HepG2 (cell line): ENCODE results near the gene ZNF19. TPM values are rescaled to one million over a fixed set of nuclear protein-coding genes. Genes with fewer than 3 reads are reported as not detected.

ENCODE experiments used
- ATF1 ChIP-seq: IDR thresholded peaks from 2 replicates; pipeline ENCODE4 v1.6.1; 2016; ENCODE audit warnings: mild to moderate bottlenecking, control low read depth
- CBFB ChIP-seq: sonication (generic); formaldehyde crosslinking; IDR thresholded peaks from 2 replicates; pipeline ENCODE4 v1.4.0; 2020; ENCODE audit warnings: missing genetic modification reagents
- DMAP1 ChIP-seq: IDR thresholded peaks from 2 replicates; pipeline ENCODE4 v1.6.1; 2016
- FOSL1 ChIP-seq: sonication (generic); formaldehyde crosslinking; IDR thresholded peaks from 2 replicates; pipeline ENCODE4 v1.9.0; 2021; ENCODE audit warnings: missing genetic modification reagents, borderline replicate concordance
- FOXO1 ChIP-seq: sonication (generic); formaldehyde crosslinking; IDR thresholded peaks from 2 replicates; pipeline ENCODE4 v1.4.0; 2020; ENCODE audit warnings: missing genetic modification reagents
- IKZF1 ChIP-seq: fragments of 450-650 bp; IDR thresholded peaks from 2 replicates; pipeline ENCODE4 v1.7.1; 2016
- MAFG ChIP-seq: sonication (generic); formaldehyde crosslinking; IDR thresholded peaks from 2 replicates; pipeline ENCODE4 v1.5.1; 2020; ENCODE audit warnings: mild to moderate bottlenecking, missing genetic modification reagents
- MIER2 ChIP-seq: IDR thresholded peaks from 2 replicates; pipeline ENCODE4 v1.6.1; 2016; ENCODE audit warnings: missing biosample characterization, missing genetic modification reagents
- NFKBIZ ChIP-seq: IDR thresholded peaks from 2 replicates; pipeline ENCODE4 v1.6.1; 2018; ENCODE audit warnings: missing genetic modification reagents, missing compliant biosample characterization
- RNF2 ChIP-seq: fragments of 450-650 bp; conservative IDR thresholded peaks from 2 replicates; pipeline ENCODE4 v1.6.1; 2016; ENCODE audit warnings: low read depth
- SP5 ChIP-seq: IDR thresholded peaks from 2 replicates; pipeline ENCODE4 v1.6.1; 2016; ENCODE audit warnings: low read depth, borderline replicate concordance
- TGIF2 ChIP-seq: IDR thresholded peaks from 2 replicates; pipeline ENCODE4 v1.6.1; 2016; ENCODE audit warnings: control low read depth, missing compliant biosample characterization
- TOPORS ChIP-seq: sonication (generic); formaldehyde crosslinking; IDR thresholded peaks from 2 replicates; pipeline ENCODE4 v1.8.0; 2023; ENCODE audit warnings: mild to moderate bottlenecking, missing genetic modification reagents
- YEATS4 ChIP-seq: sonication (generic); formaldehyde crosslinking; IDR thresholded peaks from 2 replicates; pipeline ENCODE4 v1.4.0; 2020; ENCODE audit warnings: missing genetic modification reagents, borderline replicate concordance
- ZMYM2 ChIP-seq: sonication (generic); formaldehyde crosslinking; IDR thresholded peaks from 2 replicates; pipeline ENCODE4 v1.8.0; 2022; ENCODE audit warnings: mild to moderate bottlenecking, missing genetic modification reagents
- ZNF205 ChIP-seq: IDR thresholded peaks from 2 replicates; pipeline ENCODE4 v1.6.1; 2018; ENCODE audit warnings: missing biosample characterization, missing genetic modification reagents
- ZNF230 ChIP-seq: sonication (generic); formaldehyde crosslinking; IDR thresholded peaks from 2 replicates; pipeline ENCODE4 v1.4.0; 2020; ENCODE audit warnings: mild to moderate bottlenecking, missing genetic modification reagents
- ZNF264 ChIP-seq: sonication (generic); formaldehyde crosslinking; IDR thresholded peaks from 2 replicates; pipeline ENCODE4 v1.4.0; 2020; ENCODE audit warnings: missing genetic modification reagents
- ZNF563 ChIP-seq: sonication (generic); formaldehyde crosslinking; IDR thresholded peaks from 2 replicates; pipeline ENCODE4 v1.8.0; 2022; ENCODE audit warnings: mild to moderate bottlenecking, moderate library complexity, missing genetic modification reagents
- ZNF772 ChIP-seq: sonication (generic); formaldehyde crosslinking; IDR thresholded peaks from 2 replicates; pipeline ENCODE4 v1.5.0; 2020; ENCODE audit warnings: mild to moderate bottlenecking, missing genetic modification reagents
- polyA plus RNA-seq, 8 experiments: library from polyadenylated mRNA; depleted of rRNA in 3 of 8; stranded (reverse) in 7 of 8; unstranded in 1 of 8; fragments of >200 nt; fragmentation: Illumina TruSeq in 4 of 8; extraction: Trizol in 4 of 8; gene quantifications; 2 replicates each; pipeline versions ENCODE4 v1.2.1 to v1.2.3, GENCODE V29; 2011 to 2016; ENCODE audit warnings: low read depth in 4 of 8, missing spikeins in 1 of 8, mixed read lengths in 1 of 8; ENCODE audit not compliant: insufficient read depth in 1 of 8
- total RNA-seq, 5 experiments: library from RNA; depleted of rRNA; stranded (reverse); fragments of >200 nt; fragmentation: Illumina TruSeq; extraction: Trizol; gene quantifications; 2 replicates each; pipeline ENCODE4 v1.2.3, GENCODE V29; 2016; ENCODE audit warnings: low read depth in 1 of 5
- TF ChIP-seq, protein P1 (sequence below): sonication (generic); formaldehyde crosslinking; IDR thresholded peaks from 2 replicates; pipeline ENCODE4 v1.4.0; 2020; ENCODE audit warnings: missing genetic modification reagents, borderline replicate concordance
- TF ChIP-seq, protein P2 (sequence below): sonication (generic); formaldehyde crosslinking; IDR thresholded peaks from 2 replicates; pipeline ENCODE4 v1.4.0; 2020; ENCODE audit warnings: missing genetic modification reagents
- TF ChIP-seq, protein P3 (sequence below): sonication (generic); formaldehyde crosslinking; IDR thresholded peaks from 2 replicates; pipeline ENCODE4 v1.8.1; 2023; ENCODE audit warnings: missing genetic modification reagents, mild to moderate bottlenecking, borderline replicate concordance
- TF ChIP-seq, protein P4 (sequence below): IDR thresholded peaks from 2 replicates; pipeline ENCODE4 v1.6.1; 2016; ENCODE audit warnings: mild to moderate bottlenecking, missing biosample characterization, missing genetic modification reagents
- TF ChIP-seq, protein P5 (sequence below): sonication (generic); formaldehyde crosslinking; conservative IDR thresholded peaks from 2 replicates; pipeline ENCODE4 v1.4.0; 2020; ENCODE audit warnings: missing genetic modification reagents

ZNF19 gene
- total and polyA plus RNA-seq, 2 of the 13 experiments (the other 11 are each of a cell fraction or from before 2014, with no cell fraction given): 3.2 to 5.8 TPM

DNA sequence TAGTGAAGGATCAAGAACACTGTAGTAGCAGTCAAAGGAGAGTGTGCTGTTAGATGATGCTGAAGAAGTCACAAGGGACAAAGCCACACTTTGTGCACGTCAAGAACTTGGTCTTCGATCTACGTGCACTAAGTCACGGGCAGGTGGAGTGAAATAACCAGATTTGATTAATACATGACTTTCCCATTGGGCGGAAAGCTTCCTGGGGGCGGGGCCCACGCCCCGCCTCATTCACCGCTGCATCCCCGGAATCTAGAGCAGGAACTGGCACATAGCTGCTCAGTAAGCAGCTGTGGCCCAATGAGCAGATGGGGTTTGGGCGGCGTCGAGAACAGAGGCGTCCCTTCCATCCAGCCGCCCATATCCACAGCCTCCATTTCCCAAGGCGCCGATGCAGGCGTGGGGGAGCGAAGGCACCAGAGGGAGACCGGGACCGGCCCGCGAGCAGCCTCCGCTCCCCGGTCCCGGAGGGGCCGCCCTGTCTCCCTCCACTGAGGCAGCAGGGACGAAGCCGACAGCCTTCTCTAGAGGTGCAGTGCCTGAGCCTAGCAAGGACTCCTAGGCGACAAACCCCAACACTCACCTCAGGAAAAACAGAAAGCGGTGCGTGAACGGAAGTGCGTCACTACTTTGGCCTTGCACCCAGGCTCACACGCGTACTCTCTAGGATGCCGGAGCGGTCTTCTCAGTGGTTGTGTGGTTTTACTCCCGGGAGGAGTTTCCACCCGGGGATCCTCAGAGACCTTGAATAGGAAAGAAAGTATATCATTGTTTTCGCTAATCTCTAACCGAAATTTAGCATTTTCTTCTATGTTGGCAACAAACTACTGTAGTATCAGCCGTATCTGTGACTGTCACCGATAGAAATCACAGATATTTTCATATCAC lies 4.9 kb downstream of the ZNF19 start (continued):
- TF ChIP-seq CBFB (CRISPR knock-in tag): peak; percentile 72; the same call in 1 of the 2 replicates
- TF ChIP-seq ZNF264 (CRISPR knock-in tag): 0 out of 2 replicates have a peak, but pooled peaks have one; percentile 38
- peak; percentile 47 for TF ChIP-seq SP5 (CRISPR knock-in tag)
- peak; percentile 87 for TF ChIP-seq MIER2 (CRISPR knock-in tag)
- TF ChIP-seq ZNF205 (CRISPR knock-in tag): peak; percentile 81
- 0 out of 2 replicates have a peak, but pooled peaks have one; percentile 40 for TF ChIP-seq NFKBIZ
- TF ChIP-seq, protein P1, sequence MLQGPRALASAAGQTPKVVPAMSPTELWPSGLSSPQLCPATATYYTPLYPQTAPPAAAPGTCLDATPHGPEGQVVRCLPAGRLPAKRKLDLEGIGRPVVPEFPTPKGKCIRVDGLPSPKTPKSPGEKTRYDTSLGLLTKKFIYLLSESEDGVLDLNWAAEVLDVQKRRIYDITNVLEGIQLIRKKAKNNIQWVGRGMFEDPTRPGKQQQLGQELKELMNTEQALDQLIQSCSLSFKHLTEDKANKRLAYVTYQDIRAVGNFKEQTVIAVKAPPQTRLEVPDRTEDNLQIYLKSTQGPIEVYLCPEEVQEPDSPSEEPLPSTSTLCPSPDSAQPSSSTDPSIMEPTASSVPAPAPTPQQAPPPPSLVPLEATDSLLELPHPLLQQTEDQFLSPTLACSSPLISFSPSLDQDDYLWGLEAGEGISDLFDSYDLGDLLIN (CRISPR knock-in tag): 0 out of 2 replicates have a peak, but pooled peaks have one; percentile 30
- TF ChIP-seq ZNF230 (CRISPR knock-in tag): peak; percentile 78; the same call in 1 of the 2 replicates
- no peak for TF ChIP-seq TOPORS (CRISPR knock-in tag)
- TF ChIP-seq, protein P2, sequence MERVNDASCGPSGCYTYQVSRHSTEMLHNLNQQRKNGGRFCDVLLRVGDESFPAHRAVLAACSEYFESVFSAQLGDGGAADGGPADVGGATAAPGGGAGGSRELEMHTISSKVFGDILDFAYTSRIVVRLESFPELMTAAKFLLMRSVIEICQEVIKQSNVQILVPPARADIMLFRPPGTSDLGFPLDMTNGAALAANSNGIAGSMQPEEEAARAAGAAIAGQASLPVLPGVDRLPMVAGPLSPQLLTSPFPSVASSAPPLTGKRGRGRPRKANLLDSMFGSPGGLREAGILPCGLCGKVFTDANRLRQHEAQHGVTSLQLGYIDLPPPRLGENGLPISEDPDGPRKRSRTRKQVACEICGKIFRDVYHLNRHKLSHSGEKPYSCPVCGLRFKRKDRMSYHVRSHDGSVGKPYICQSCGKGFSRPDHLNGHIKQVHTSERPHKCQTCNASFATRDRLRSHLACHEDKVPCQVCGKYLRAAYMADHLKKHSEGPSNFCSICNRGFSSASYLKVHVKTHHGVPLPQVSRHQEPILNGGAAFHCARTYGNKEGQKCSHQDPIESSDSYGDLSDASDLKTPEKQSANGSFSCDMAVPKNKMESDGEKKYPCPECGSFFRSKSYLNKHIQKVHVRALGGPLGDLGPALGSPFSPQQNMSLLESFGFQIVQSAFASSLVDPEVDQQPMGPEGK: peak; percentile 8; the same call in 1 of the 2 replicates
- TF ChIP-seq MAFG (CRISPR knock-in tag): no peak
- TF ChIP-seq FOXO1 (CRISPR knock-in tag): peak; percentile 26; the same call in 1 of the 2 replicates
- peak; percentile 84; the same call in 1 of the 2 replicates for TF ChIP-seq YEATS4
- no peak for TF ChIP-seq FOSL1 (CRISPR knock-in tag)
- TF ChIP-seq ZNF563 (CRISPR knock-in tag): peak; percentile 56; the same call in 1 of the 2 replicates
- TF ChIP-seq ZNF772 (CRISPR knock-in tag): peak; percentile 92
- TF ChIP-seq TGIF2 (CRISPR knock-in tag): no peak; the same call in 1 of the 2 replicates
- 0 out of 2 replicates have a peak, but pooled peaks have one; percentile 21 for TF ChIP-seq RNF2
- TF ChIP-seq, protein P3, sequence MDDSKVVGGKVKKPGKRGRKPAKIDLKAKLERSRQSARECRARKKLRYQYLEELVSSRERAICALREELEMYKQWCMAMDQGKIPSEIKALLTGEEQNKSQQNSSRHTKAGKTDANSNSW (CRISPR knock-in tag): peak; percentile 42; the same call in 1 of the 2 replicates
- TF ChIP-seq ZMYM2: peak; percentile 63; the same call in 1 of the 2 replicates
- peak; percentile 97 for TF ChIP-seq ATF1 (CRISPR knock-in tag)
- TF ChIP-seq, protein P4, sequence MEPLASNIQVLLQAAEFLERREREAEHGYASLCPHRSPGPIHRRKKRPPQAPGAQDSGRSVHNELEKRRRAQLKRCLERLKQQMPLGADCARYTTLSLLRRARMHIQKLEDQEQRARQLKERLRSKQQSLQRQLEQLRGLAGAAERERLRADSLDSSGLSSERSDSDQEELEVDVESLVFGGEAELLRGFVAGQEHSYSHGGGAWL (CRISPR knock-in tag): peak; percentile 95
- TF ChIP-seq, protein P5, sequence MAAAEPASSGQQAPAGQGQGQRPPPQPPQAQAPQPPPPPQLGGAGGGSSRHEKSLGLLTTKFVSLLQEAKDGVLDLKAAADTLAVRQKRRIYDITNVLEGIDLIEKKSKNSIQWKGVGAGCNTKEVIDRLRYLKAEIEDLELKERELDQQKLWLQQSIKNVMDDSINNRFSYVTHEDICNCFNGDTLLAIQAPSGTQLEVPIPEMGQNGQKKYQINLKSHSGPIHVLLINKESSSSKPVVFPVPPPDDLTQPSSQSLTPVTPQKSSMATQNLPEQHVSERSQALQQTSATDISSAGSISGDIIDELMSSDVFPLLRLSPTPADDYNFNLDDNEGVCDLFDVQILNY: 0 out of 2 replicates have a peak, but pooled peaks have one; percentile 30
- peak; percentile 56 for TF ChIP-seq DMAP1 (CRISPR knock-in tag)
- TF ChIP-seq IKZF1: no peak
